HUES6 (cell line): Measurements from ENCODE around the gene FAM227B.
"Not testable (repeated sequence)": the region's sequence is repeated elsewhere in the genome, so short reads cannot be mapped to it uniquely, and the experiment has no call there.

ENCODE experiments used
- H3K27ac ChIP-seq: 2 replicates; pipeline ENCODE4 v1.7.0; 2013; ENCODE audit warnings: low read depth, mild to moderate bottlenecking, low read length, inconsistent platforms
- H3K27me3 ChIP-seq: 2 replicates; pipeline ENCODE4 v1.6.1; 2013; ENCODE audit warnings: low read length; ENCODE audit not compliant: control insufficient read depth, insufficient read depth
- H3K36me3 ChIP-seq: 2 replicates; pipeline ENCODE4 v1.6.1; 2013; ENCODE audit warnings: low read length; ENCODE audit not compliant: control insufficient read depth, insufficient read depth
- H3K4me1 ChIP-seq: 2 replicates; pipeline ENCODE4 v1.6.1; 2013; ENCODE audit warnings: low read length; ENCODE audit not compliant: control insufficient read depth, insufficient read depth
- H3K4me3 ChIP-seq: 2 replicates; pipeline ENCODE4 v1.5.1; 2013; ENCODE audit warnings: low read depth, low read length
- H3K9ac ChIP-seq: one replicate; pipeline ENCODE4 v1.6.1; 2013; ENCODE audit warnings: mild to moderate bottlenecking, low read length
- H3K9me3 ChIP-seq: 2 replicates; pipeline ENCODE4 v1.6.1; 2013; ENCODE audit warnings: low read depth, low read length; ENCODE audit not compliant: control insufficient read depth, insufficient read depth

The FAM227B gene

DNA sequence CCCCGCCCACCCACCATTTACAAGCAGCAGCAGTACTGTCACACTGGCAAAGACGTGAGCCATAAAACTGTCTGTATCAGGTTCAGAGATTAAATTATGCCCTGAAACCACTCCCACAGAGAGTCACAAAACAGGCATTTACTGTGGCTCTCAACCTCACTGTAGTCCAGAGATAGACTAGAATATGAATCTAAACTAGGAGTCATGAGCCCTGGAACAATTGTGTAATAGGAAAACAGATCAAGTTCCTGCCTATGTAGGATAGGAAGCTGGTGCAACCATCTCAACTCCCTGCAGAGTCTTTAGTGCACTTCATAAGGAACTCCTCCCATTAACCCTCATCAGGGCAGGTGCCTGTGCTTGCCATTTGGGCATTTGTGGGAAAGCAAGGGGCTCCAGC, 61.7 kb downstream of the FAM227B start:
- peaks cover 17% of the 10 kb centered on the region for H3K9me3 ChIP-seq
- no peaks in the 10 kb centered on the region for H3K27me3 ChIP-seq
- H3K4me3 ChIP-seq: no peak overlapping the region
- H3K4me1 ChIP-seq: no peaks in the 10 kb centered on the region
- no peak overlapping the region for H3K27ac ChIP-seq
- H3K9ac ChIP-seq: no peak overlapping the region
- no peaks in the 10 kb centered on the region for H3K36me3 ChIP-seq

DNA sequence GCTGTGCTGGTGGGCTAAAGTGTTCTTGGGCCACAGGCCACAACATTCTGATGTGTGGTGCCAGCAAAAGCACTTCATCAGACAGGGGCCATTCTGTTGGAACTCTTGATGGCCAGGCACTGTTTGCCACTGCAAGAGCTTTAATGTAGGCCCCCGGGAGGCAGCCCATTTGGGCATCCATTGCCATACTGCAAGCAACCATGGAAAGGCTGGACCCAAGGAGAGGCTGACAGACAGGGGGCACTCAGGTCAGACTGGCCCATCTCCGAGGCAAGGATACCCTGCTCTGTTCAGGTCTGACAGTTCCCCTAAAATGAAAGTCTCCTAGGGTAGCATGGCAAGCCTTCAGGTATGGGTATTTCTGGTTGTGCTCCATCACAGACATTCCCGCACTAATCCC, 64.2 kb downstream of the FAM227B start:
- Histone ChIP-seq H3K36me3 (no peaks in the 10 kb centered on the region), H3K4me1 (no peaks in the 10 kb centered on the region), H3K27ac (no peak overlapping the region), H3K9ac (no peak overlapping the region), H3K9me3 (peaks cover 10% of the 10 kb centered on the region), H3K27me3 (no peaks in the 10 kb centered on the region), H3K4me3 (no peak overlapping the region)

DNA sequence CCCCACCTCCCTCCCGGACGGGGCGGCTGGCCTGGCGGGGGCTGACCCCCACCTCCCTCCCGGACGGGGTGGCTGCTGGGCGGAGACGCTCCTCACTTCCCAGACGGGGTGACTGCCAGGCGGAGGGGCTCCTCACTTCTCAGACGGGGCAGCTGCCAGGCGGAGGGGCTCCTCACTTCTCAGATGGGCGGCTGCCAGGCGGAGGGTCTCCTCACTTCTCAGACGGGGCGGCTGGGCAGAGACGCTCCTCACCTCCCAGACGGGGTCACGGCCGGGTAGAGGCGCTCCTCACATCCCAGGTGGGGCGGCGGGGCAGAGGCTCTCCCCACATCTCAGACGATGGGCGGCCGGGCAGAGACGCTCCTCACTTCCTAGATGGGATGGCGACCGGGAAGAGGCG, 70.3 kb downstream of the FAM227B start:
- not testable (repeated sequence) for H3K27me3 ChIP-seq, H3K27ac ChIP-seq, H3K36me3 ChIP-seq, H3K4me3 ChIP-seq, H3K4me1 ChIP-seq, H3K9me3 ChIP-seq, H3K9ac ChIP-seq

DNA sequence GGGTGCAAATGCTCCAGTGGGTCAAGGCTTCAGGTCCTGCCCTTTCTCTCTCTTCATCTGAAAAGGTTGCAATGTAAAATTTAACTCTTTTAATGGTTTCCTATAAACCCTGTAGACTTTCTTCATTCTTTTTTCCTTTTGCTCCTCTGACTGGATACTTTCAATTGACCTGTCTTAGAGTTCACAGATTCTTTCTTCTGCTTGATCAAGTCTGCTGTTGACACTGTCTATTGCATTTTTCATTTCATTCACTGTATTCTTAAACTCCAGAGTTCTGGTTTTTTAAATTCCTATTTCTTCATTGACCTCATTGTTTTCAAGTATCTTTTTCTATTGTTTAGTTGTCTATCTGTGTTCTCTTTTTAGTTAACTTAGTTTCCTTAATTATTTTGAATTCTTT, 82.1 kb downstream of the FAM227B start:
- H3K36me3 ChIP-seq: no peaks in the 10 kb centered on the region
- no peaks in the 10 kb centered on the region for H3K27me3 ChIP-seq

DNA sequence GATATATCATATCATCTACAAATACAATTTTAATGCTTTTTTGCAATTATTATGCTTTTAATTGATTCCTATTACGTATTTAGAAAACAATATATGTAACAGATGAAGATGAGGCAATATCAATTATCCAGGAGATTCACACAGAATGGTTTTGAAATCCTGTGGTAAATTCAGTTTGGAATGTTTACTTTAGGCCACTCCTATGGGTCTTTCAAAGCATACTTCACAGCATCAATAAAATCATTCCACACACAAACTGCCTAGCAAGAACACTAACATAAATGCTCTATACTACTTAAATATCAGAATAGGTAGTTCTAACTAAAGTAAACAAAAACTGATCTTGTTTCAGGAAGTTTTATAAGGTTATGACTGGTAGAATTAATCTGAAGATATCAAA, 90.5 kb downstream of the FAM227B start:
- H3K4me3 ChIP-seq: no peak overlapping the region
- H3K4me1 ChIP-seq: no peaks in the 10 kb centered on the region
- H3K9me3 ChIP-seq: no peaks in the 10 kb centered on the region
- no peaks in the 10 kb centered on the region for H3K27me3 ChIP-seq
- H3K27ac ChIP-seq: no peak overlapping the region
- H3K36me3 ChIP-seq: no peaks in the 10 kb centered on the region
- no peak overlapping the region for H3K9ac ChIP-seq

More for the DNA sequence above, 82.1 kb downstream of the FAM227B start:
- Histone ChIP-seq H3K9me3 (no peaks in the 10 kb centered on the region), H3K4me3 (no peak overlapping the region), H3K4me1 (no peaks in the 10 kb centered on the region), H3K27ac (no peak overlapping the region), H3K9ac (no peak overlapping the region)

DNA sequence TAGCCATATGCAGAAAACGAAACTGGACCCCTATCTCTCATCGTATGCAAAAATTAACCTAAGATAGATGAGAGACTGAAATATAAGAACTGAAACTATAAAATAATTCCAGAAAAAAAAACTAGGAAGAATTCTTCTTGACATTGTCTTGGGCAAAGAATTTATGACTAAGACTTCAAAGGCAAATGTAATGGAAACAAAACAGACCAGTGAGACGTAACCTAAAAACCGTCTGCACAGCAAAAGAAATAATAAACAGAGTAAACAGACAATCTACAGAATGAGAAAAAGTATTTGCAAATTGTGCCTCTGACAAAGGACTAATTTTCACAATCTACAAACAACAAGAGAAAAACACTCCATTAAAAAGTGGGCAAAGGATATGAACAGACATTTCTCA, 92.3 kb downstream of the FAM227B start:
- Histone ChIP-seq H3K36me3 (no peaks in the 10 kb centered on the region), H3K27ac (no peak overlapping the region), H3K4me1 (no peaks in the 10 kb centered on the region), H3K4me3 (no peak overlapping the region), H3K9ac (no peak overlapping the region), H3K9me3 (0 out of 2 replicates have a peak, but pooled peaks cover 7% of the 10 kb centered on the region), H3K27me3 (no peaks in the 10 kb centered on the region)

DNA sequence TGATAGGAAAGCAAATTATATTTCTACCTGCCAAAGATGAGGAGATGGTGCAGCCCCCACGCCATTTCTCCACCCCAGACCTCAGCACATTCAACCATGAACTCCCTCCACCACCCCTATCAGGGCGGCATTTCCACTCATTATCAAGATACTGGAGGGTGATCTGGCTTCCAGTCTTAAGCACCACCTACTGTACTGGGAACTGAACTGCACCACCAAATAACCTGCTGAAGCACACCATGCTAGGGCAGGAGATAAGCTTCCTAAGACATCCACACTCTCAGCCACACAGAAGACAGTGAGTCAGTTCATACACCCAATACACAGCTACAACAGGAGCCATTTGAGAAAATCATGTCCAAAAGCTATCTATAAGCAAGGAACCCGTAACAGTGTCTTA, 98.8 kb downstream of the FAM227B start:
- Histone ChIP-seq H3K4me3 (no peak overlapping the region), H3K9me3 (peaks cover 31% of the 10 kb centered on the region; the same call in 1 of the 2 replicates), H3K4me1 (no peaks in the 10 kb centered on the region), H3K27me3 (no peaks in the 10 kb centered on the region), H3K27ac (no peak overlapping the region), H3K9ac (no peak overlapping the region), H3K36me3 (no peaks in the 10 kb centered on the region)

DNA sequence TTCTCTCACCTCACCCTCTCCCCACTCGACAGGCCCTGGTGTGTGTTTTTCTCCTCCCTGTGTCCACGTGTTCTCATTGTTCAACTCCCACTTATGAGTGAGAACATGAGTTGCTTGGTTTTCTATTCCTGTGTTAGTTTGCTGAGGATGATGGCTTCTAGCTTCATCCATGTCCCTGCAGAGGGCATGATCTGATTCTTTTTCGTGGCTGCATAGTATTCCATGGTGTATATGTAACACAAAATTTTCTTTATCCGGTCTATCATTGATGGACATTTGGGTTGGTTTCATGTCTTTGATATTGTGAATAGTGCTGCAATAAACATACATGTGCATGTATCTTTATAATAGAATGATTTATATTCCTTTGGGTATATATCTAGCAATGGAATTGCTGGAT, 107.9 kb downstream of the FAM227B start:
- H3K27ac ChIP-seq, H3K9ac ChIP-seq, H3K36me3 ChIP-seq, H3K4me3 ChIP-seq, H3K27me3 ChIP-seq, H3K9me3 ChIP-seq, H3K4me1 ChIP-seq: not testable (repeated sequence)

DNA sequence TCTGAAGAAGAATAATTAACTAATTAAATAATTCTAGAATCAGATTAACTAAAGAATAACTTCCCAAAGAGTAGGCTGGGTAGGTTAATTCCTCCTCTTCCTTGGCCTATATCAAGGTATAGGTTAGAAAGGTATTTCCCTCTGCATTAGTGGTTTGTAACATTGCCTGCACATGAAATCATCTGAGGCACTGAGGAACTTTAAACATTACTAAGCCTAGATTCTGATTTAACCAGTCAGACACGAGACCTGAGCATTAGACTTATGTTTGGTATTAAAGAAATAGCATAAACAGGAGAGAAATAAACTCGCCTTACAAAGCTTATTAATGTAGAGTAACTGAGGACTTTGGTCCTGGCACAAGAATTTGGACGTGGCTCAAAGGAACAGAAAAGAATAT, 113.4 kb downstream of the FAM227B start:
- Histone ChIP-seq H3K4me1 (no peaks in the 10 kb centered on the region), H3K9ac (no peak overlapping the region), H3K27ac (no peak overlapping the region), H3K4me3 (no peak overlapping the region), H3K27me3 (no peaks in the 10 kb centered on the region), H3K9me3 (peaks cover 6% of the 10 kb centered on the region), H3K36me3 (no peaks in the 10 kb centered on the region)

DNA sequence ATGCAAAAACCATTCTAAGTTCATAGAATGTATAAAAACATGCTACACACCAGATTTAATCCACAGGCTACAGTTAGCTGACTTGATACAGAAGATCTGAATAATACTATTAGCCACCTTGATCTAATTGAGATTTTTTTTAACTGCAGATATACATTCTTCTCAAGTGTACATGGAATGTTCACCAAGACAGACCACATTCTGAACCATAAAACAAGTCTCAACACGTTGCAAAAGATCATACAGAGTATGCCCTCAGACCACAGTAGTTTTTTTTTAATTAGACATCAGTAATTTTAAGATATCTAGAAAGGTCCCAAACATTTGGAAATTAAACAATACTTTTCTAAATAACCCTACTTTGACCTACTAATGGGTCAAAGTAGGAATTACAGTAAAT, 114.3 kb downstream of the FAM227B start:
- Histone ChIP-seq H3K9me3 (peaks cover 15% of the 10 kb centered on the region), H3K27ac (no peak overlapping the region), H3K36me3 (no peaks in the 10 kb centered on the region), H3K9ac (no peak overlapping the region), H3K27me3 (no peaks in the 10 kb centered on the region), H3K4me3 (no peak overlapping the region), H3K4me1 (no peaks in the 10 kb centered on the region)

DNA sequence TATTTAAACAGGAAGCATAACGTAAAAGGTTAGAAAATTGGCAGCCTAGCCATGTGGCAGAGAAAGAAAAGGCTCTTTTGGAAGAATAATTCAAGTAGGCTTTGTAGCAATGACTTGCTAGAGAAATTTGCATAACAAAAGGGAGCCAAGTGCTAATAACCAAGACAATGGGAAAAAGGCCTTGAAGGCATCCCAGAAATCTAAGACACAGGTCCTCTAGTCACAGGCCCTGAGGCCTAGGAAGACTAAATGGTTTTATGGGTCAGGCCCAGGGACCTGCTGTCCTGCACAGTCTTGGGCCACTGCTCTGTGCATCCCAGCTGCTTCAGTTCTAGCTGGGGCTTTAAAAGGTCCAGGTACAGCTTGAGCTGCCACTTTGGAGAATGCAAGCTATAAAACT, 119.0 kb downstream of the FAM227B start:
- Histone ChIP-seq H3K9ac (no peak overlapping the region), H3K27me3 (no peaks in the 10 kb centered on the region), H3K4me1 (no peaks in the 10 kb centered on the region), H3K27ac (no peak overlapping the region), H3K4me3 (no peak overlapping the region), H3K9me3 (peaks cover 27% of the 10 kb centered on the region), H3K36me3 (no peaks in the 10 kb centered on the region)
